ENCODE measurements around the gene INHBC. TPM values are rescaled to one million over a fixed set of nuclear protein-coding genes. Genes with fewer than 3 reads are reported as not detected.

The INHBC gene
- total RNA-seq, 4 donors from 2014 or later = not detected

- no peaks in the 10 kb centered on the region for H3K9me3 ChIP-seq
- H3K36me3 ChIP-seq = no peaks in the 10 kb centered on the region
- no peaks in the 10 kb centered on the region for H3K4me1 ChIP-seq
- H3K27ac ChIP-seq = no peak overlapping the region
- H3K27me3 ChIP-seq = no peaks in the 10 kb centered on the region
- no peak overlapping the region for H3K4me3 ChIP-seq
- DNase-seq = no peak
- no peak for TF ChIP-seq CTCF (IDR thresholded peaks at IDR 0.05)
- no peak for TF ChIP-seq POLR2A (IDR thresholded peaks at IDR 0.05)
These were observed 14.1 kb downstream of the INHBC start for GRCh38 chr12:57448669-57449068.

- no peaks in the 10 kb centered on the region for H3K27me3 ChIP-seq
- no peak for DNase-seq
- TF ChIP-seq CTCF (IDR thresholded peaks at IDR 0.05) = no peak
- no peak for TF ChIP-seq POLR2A (IDR thresholded peaks at IDR 0.05)
- no peak overlapping the region for H3K4me3 ChIP-seq
- H3K4me1 ChIP-seq = peaks cover 0 to 2% (median 0%) of the 10 kb centered on the region in 4 donors
- H3K36me3 ChIP-seq = no peaks in the 10 kb centered on the region
- H3K9me3 ChIP-seq = no peaks in the 10 kb centered on the region
- H3K27ac ChIP-seq = no peak overlapping the region
These were observed 14.8 kb downstream of the INHBC start for GRCh38 chr12:57449375-57449774.

GRCh38 chr12:57450057-57450456 is 15.5 kb downstream of the INHBC start:
- TF ChIP-seq POLR2A (IDR thresholded peaks at IDR 0.05) = no peak
- no peak for TF ChIP-seq CTCF (IDR thresholded peaks at IDR 0.05)
- peaks cover 0 to 8% (median 0%) of the 10 kb centered on the region in 4 donors for H3K4me1 ChIP-seq
- H3K9me3 ChIP-seq = no peaks in the 10 kb centered on the region
- H3K36me3 ChIP-seq = no peaks in the 10 kb centered on the region
- DNase-seq = no peak
- no peaks in the 10 kb centered on the region for H3K27me3 ChIP-seq
- H3K4me3 ChIP-seq = no peak overlapping the region
- no peak overlapping the region for H3K27ac ChIP-seq

GRCh38 chr12:57451233-57451778 is 16.7 kb downstream of the INHBC start:
- Histone ChIP-seq H3K4me3 (no peak overlapping the region), H3K36me3 (no peaks in the 10 kb centered on the region), H3K27me3 (no peaks in the 10 kb centered on the region), H3K4me1 (peaks cover 0 to 17% (median 0%) of the 10 kb centered on the region in 4 donors), H3K27ac (no peak overlapping the region), H3K9me3 (no peaks in the 10 kb centered on the region)
- TF ChIP-seq POLR2A (IDR thresholded peaks at IDR 0.05) = no peak
- no peak for TF ChIP-seq CTCF (IDR thresholded peaks at IDR 0.05)
- DNase-seq = no peak

GRCh38 chr12:57452181-57452936 is 17.8 kb downstream of the INHBC start:
- no peak for DNase-seq

More at GRCh38 chr12:57452181-57452936, 17.8 kb downstream of the INHBC start:
- TF ChIP-seq CTCF (IDR thresholded peaks at IDR 0.05) = no peak
- TF ChIP-seq POLR2A (IDR thresholded peaks at IDR 0.05) = no peak
- Histone ChIP-seq H3K36me3 (no peaks in the 10 kb centered on the region), H3K4me1 (peaks cover 0 to 18% (median 0%) of the 10 kb centered on the region in 4 donors), H3K27me3 (no peaks in the 10 kb centered on the region), H3K9me3 (no peaks in the 10 kb centered on the region), H3K4me3 (no peak overlapping the region), H3K27ac (peak overlapping the region in 1 of 4 donors; percentile 43)
